ENCODE results near the gene FAM200C. TPM values are rescaled to one million over a fixed set of nuclear protein-coding genes. Genes with fewer than 3 reads are reported as not detected.

FAM200C gene
- total RNA-seq, 1 experiment from 2014 or later = 5.4 TPM

DNA sequence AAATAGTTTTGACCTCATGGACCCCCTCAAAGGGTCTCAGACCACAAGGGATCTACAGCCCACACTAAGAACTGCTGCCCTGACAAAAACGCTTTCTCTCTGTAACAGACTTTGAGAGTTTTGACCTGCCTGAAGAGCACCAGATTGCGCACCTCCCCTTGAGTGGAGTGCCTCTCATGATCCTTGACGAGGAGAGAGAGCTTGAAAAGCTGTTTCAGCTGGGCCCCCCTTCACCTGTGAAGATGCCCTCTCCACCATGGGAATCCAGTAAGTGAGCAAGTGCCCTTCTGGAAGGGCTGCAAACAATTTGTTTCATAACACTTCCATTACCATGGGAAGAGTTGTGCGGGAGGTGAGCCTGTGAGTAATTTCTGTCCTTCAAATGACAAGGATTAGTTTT, 27.8 kb upstream of the FAM200C start:
- peaks cover 67% of the 10 kb centered on the region for H3K36me3 Mint-ChIP-seq
- no peaks in the 10 kb centered on the region for H3K27me3 Mint-ChIP-seq (ENCODE audit: low read depth)
- H3K4me1 Mint-ChIP-seq = peaks cover 21% of the 10 kb centered on the region
- H3K27ac Mint-ChIP-seq = no peak overlapping the region
- no peaks in the 10 kb centered on the region for H3K9me3 Mint-ChIP-seq
- ChIA-PET CTCF (no interaction called here), POLR2A (no interaction called here)
- TF ChIP-seq OVOL2 (CRISPR knock-in tag; IDR thresholded peaks at IDR 0.05; ENCODE audit: borderline replicate concordance) (no peak), ETV6 (CRISPR knock-in tag; IDR thresholded peaks at IDR 0.05) (no peak), SOX15 (CRISPR knock-in tag; IDR thresholded peaks at IDR 0.05) (no peak), ZNF263 (CRISPR knock-in tag; IDR thresholded peaks at IDR 0.05; ENCODE audit: low read depth) (no peak)
- TF ChIP-seq, protein P1, sequence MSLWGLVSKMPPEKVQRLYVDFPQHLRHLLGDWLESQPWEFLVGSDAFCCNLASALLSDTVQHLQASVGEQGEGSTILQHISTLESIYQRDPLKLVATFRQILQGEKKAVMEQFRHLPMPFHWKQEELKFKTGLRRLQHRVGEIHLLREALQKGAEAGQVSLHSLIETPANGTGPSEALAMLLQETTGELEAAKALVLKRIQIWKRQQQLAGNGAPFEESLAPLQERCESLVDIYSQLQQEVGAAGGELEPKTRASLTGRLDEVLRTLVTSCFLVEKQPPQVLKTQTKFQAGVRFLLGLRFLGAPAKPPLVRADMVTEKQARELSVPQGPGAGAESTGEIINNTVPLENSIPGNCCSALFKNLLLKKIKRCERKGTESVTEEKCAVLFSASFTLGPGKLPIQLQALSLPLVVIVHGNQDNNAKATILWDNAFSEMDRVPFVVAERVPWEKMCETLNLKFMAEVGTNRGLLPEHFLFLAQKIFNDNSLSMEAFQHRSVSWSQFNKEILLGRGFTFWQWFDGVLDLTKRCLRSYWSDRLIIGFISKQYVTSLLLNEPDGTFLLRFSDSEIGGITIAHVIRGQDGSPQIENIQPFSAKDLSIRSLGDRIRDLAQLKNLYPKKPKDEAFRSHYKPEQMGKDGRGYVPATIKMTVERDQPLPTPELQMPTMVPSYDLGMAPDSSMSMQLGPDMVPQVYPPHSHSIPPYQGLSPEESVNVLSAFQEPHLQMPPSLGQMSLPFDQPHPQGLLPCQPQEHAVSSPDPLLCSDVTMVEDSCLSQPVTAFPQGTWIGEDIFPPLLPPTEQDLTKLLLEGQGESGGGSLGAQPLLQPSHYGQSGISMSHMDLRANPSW (CRISPR knock-in tag; conservative IDR thresholded peaks at IDR 0.05; ENCODE audit: low read depth) = no peak
- TF ChIP-seq, protein P2, sequence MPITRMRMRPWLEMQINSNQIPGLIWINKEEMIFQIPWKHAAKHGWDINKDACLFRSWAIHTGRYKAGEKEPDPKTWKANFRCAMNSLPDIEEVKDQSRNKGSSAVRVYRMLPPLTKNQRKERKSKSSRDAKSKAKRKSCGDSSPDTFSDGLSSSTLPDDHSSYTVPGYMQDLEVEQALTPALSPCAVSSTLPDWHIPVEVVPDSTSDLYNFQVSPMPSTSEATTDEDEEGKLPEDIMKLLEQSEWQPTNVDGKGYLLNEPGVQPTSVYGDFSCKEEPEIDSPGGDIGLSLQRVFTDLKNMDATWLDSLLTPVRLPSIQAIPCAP (CRISPR knock-in tag; IDR thresholded peaks at IDR 0.05) = no peak
- TF ChIP-seq, protein P3, sequence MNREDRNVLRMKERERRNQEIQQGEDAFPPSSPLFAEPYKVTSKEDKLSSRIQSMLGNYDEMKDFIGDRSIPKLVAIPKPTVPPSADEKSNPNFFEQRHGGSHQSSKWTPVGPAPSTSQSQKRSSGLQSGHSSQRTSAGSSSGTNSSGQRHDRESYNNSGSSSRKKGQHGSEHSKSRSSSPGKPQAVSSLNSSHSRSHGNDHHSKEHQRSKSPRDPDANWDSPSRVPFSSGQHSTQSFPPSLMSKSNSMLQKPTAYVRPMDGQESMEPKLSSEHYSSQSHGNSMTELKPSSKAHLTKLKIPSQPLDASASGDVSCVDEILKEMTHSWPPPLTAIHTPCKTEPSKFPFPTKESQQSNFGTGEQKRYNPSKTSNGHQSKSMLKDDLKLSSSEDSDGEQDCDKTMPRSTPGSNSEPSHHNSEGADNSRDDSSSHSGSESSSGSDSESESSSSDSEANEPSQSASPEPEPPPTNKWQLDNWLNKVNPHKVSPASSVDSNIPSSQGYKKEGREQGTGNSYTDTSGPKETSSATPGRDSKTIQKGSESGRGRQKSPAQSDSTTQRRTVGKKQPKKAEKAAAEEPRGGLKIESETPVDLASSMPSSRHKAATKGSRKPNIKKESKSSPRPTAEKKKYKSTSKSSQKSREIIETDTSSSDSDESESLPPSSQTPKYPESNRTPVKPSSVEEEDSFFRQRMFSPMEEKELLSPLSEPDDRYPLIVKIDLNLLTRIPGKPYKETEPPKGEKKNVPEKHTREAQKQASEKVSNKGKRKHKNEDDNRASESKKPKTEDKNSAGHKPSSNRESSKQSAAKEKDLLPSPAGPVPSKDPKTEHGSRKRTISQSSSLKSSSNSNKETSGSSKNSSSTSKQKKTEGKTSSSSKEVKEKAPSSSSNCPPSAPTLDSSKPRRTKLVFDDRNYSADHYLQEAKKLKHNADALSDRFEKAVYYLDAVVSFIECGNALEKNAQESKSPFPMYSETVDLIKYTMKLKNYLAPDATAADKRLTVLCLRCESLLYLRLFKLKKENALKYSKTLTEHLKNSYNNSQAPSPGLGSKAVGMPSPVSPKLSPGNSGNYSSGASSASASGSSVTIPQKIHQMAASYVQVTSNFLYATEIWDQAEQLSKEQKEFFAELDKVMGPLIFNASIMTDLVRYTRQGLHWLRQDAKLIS (CRISPR knock-in tag; IDR thresholded peaks at IDR 0.05; ENCODE audit: borderline replicate concordance) = no peak
- TF ChIP-seq, protein P4, sequence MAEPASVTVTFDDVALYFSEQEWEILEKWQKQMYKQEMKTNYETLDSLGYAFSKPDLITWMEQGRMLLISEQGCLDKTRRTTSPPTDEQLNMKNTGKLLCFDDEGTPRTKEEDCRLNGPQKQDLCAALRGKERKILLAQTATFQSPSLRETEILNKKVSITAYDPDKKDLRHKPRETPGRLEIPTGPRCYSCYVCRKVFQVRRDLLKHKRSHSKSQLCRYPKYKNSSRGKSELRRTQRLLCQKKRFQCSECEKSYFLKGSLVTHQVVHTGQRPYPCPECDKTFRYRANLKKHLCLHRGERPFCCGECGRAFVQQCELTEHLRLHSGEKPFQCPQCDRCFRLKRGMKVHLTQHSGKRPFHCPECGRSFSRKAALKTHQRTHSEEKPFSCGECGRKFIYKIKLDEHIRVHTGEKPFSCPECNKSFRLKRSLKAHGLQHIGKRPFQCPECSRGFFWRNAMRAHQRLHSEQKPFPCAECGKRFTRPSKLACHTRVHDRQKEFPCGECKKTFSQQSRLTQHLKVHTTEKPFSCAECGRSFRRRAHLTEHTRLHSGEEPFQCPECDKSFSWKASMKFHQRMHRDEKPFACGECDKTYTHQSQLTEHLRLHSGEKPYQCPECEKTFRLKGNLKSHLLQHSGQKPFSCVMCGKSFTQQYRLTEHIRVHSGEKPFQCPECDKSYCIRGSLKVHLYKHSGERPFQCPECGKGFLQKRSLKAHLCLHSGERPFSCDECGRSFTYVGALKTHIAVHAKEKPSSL (CRISPR knock-in tag; conservative IDR thresholded peaks at IDR 0.05) = no peak
- no peak for ATAC-seq
- H3K4me3 Mint-ChIP-seq = no peak overlapping the region
- DNase-seq (ENCODE audit: low spot score) = no peak

DNA sequence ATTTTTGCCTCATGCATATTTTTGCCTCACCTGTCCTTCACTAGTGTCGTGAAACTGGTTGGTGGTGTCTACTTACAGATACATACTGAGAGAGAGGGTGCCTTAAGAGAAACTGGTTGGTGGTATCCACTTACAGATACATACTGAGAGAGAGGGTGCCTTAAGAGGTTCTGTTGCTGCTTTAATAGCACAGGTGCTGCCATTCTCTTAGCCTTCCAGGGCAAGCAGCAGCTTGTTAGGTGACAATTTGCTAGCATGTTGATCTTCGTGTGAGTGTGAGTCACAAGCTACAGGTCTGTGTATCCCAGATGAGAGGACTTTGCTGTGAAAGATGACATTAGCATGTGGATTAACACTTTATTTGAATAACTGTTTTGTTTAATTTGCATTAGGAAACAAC, 23.2 kb upstream of the FAM200C start:
- H3K27me3 Mint-ChIP-seq (ENCODE audit: low read depth) = no peaks in the 10 kb centered on the region
- ATAC-seq = no peak
- H3K36me3 Mint-ChIP-seq = peaks cover 54% of the 10 kb centered on the region
- H3K27ac Mint-ChIP-seq = no peak overlapping the region
- DNase-seq (ENCODE audit: low spot score) = no peak
- peaks cover 49% of the 10 kb centered on the region for H3K4me1 Mint-ChIP-seq
- peak overlapping the region; percentile 95 for H3K4me3 Mint-ChIP-seq
- no peaks in the 10 kb centered on the region for H3K9me3 Mint-ChIP-seq
- POLR2A ChIA-PET = interaction anchor here (0.7 kb wide), 1 partner anchor 304 kb away, joined by 3 read pairs; the partner anchor contains the start of gene PWWP2A
- CTCF ChIA-PET = interaction anchor here (2.8 kb wide), 1 partner anchor 16 kb away, joined by 26 read pairs; no protein-coding TSS in a partner anchor
- TF ChIP-seq, protein P5, sequence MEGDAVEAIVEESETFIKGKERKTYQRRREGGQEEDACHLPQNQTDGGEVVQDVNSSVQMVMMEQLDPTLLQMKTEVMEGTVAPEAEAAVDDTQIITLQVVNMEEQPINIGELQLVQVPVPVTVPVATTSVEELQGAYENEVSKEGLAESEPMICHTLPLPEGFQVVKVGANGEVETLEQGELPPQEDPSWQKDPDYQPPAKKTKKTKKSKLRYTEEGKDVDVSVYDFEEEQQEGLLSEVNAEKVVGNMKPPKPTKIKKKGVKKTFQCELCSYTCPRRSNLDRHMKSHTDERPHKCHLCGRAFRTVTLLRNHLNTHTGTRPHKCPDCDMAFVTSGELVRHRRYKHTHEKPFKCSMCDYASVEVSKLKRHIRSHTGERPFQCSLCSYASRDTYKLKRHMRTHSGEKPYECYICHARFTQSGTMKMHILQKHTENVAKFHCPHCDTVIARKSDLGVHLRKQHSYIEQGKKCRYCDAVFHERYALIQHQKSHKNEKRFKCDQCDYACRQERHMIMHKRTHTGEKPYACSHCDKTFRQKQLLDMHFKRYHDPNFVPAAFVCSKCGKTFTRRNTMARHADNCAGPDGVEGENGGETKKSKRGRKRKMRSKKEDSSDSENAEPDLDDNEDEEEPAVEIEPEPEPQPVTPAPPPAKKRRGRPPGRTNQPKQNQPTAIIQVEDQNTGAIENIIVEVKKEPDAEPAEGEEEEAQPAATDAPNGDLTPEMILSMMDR (IDR thresholded peaks at IDR 0.05) = no peak
- TF ChIP-seq FOXK1 (CRISPR knock-in tag; IDR thresholded peaks at IDR 0.05) = no peak
- no peak for TF ChIP-seq ATF1 (CRISPR knock-in tag; IDR thresholded peaks at IDR 0.05)
- TF ChIP-seq, protein P6, sequence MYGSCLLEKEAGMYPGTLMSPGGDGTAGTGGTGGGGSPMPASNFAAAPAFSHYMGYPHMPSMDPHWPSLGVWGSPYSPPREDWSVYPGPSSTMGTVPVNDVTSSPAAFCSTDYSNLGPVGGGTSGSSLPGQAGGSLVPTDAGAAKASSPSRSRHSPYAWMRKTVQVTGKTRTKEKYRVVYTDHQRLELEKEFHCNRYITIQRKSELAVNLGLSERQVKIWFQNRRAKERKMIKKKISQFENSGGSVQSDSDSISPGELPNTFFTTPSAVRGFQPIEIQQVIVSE (CRISPR knock-in tag; IDR thresholded peaks at IDR 0.05; ENCODE audit: borderline replicate concordance) = no peak
- TF ChIP-seq MYBL2 (CRISPR knock-in tag; IDR thresholded peaks at IDR 0.05) = no peak
- TF ChIP-seq GTF2I (CRISPR knock-in tag; conservative IDR thresholded peaks at IDR 0.05) = no peak
- no peak for TF ChIP-seq GABPB1 (CRISPR knock-in tag; IDR thresholded peaks at IDR 0.05)
- no peak for TF ChIP-seq ZNF416 (CRISPR knock-in tag; IDR thresholded peaks at IDR 0.05)
- TF ChIP-seq, protein P7, sequence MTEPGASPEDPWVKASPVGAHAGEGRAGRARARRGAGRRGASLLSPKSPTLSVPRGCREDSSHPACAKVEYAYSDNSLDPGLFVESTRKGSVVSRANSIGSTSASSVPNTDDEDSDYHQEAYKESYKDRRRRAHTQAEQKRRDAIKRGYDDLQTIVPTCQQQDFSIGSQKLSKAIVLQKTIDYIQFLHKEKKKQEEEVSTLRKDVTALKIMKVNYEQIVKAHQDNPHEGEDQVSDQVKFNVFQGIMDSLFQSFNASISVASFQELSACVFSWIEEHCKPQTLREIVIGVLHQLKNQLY (CRISPR knock-in tag; IDR thresholded peaks at IDR 0.05) = no peak
- TF ChIP-seq, protein P4 (CRISPR knock-in tag; conservative IDR thresholded peaks at IDR 0.05) = no peak
- TF ChIP-seq SOX15 (CRISPR knock-in tag; IDR thresholded peaks at IDR 0.05) = no peak
